ENCODE measurements around the gene SLC39A7.

The SLC39A7 gene

GRCh38 chr6:33175436-33176069, 25.1 kb upstream of the SLC39A7 start:
- H3K4me3 ChIP-seq (ENCODE audit: low read length, poor library complexity, severe bottlenecking): no peak overlapping the region
- H3K36me3 ChIP-seq (ENCODE audit: insufficient read depth, low read length): no peaks in the 10 kb centered on the region
- no peaks in the 10 kb centered on the region for H3K9me2 ChIP-seq (replicated peaks; ENCODE audit: low read depth, low read length)
- no peaks in the 10 kb centered on the region for H3F3A ChIP-seq (ENCODE audit: low read depth)
- no peaks in the 10 kb centered on the region for H4K20me1 ChIP-seq (ENCODE audit: insufficient read depth, low read length, poor library complexity, severe bottlenecking)
- peaks cover 27% of the 10 kb centered on the region for H3K27me3 ChIP-seq (ENCODE audit: insufficient read depth, low read length, poor library complexity, severe bottlenecking)
- H2AFZ ChIP-seq (ENCODE audit: low read length): no peak overlapping the region
- no peak for TF ChIP-seq EZH2phosphoT487 (IDR thresholded peaks at IDR 0.05; ENCODE audit: borderline replicate concordance)
- no peak for TF ChIP-seq CTCF (conservative IDR thresholded peaks at IDR 0.05; ENCODE audit: low read length)
- H3K9ac ChIP-seq (ENCODE audit: low read depth, low read length, poor library complexity, severe bottlenecking): no peak overlapping the region
- H3K4me2 ChIP-seq (ENCODE audit: low read depth, low read length, poor library complexity, severe bottlenecking): no peak overlapping the region
- H3K79me2 ChIP-seq (ENCODE audit: insufficient read depth, low read length): no peaks in the 10 kb centered on the region
- H3K4me1 ChIP-seq (ENCODE audit: insufficient read depth, low read length, poor library complexity, severe bottlenecking): no peaks in the 10 kb centered on the region
- H3K9me3 ChIP-seq (ENCODE audit: insufficient read depth, low read depth, low read length): no peaks in the 10 kb centered on the region

- no peaks in the 10 kb centered on the region for H3K9me2 ChIP-seq (replicated peaks; ENCODE audit: low read depth, low read length)
- H3K27me3 ChIP-seq (ENCODE audit: insufficient read depth, low read length, poor library complexity, severe bottlenecking): peaks cover 41% of the 10 kb centered on the region
- TF ChIP-seq CTCF (conservative IDR thresholded peaks at IDR 0.05; ENCODE audit: low read length) (no peak), EZH2phosphoT487 (IDR thresholded peaks at IDR 0.05; ENCODE audit: borderline replicate concordance) (no peak)
Measured at GRCh38 chr6:33176906-33177305, 23.8 kb upstream of the SLC39A7 start.

GRCh38 chr6:33177552-33178446, 22.9 kb upstream of the SLC39A7 start:
- Histone ChIP-seq H3F3A (ENCODE audit: low read depth) (no peaks in the 10 kb centered on the region), H3K27me3 (ENCODE audit: insufficient read depth, low read length, poor library complexity, severe bottlenecking) (peaks cover 50% of the 10 kb centered on the region), H3K9me2 (replicated peaks; ENCODE audit: low read depth, low read length) (no peaks in the 10 kb centered on the region), H4K20me1 (ENCODE audit: insufficient read depth, low read length, poor library complexity, severe bottlenecking) (no peaks in the 10 kb centered on the region), H3K36me3 (ENCODE audit: insufficient read depth, low read length) (no peaks in the 10 kb centered on the region), H3K9ac (ENCODE audit: low read depth, low read length, poor library complexity, severe bottlenecking) (no peak overlapping the region), H3K9me3 (ENCODE audit: insufficient read depth, low read depth, low read length) (no peaks in the 10 kb centered on the region), H2AFZ (ENCODE audit: low read length) (no peak overlapping the region), H3K4me2 (ENCODE audit: low read depth, low read length, poor library complexity, severe bottlenecking) (no peak overlapping the region), H3K79me2 (ENCODE audit: insufficient read depth, low read length) (no peaks in the 10 kb centered on the region), H3K4me1 (ENCODE audit: insufficient read depth, low read length, poor library complexity, severe bottlenecking) (peaks cover under 1% of the 10 kb centered on the region), H3K4me3 (ENCODE audit: low read length, poor library complexity, severe bottlenecking) (no peak overlapping the region)
- TF ChIP-seq CTCF (conservative IDR thresholded peaks at IDR 0.05; ENCODE audit: low read length): no peak
- TF ChIP-seq EZH2phosphoT487 (IDR thresholded peaks at IDR 0.05; ENCODE audit: borderline replicate concordance): no peak

More at GRCh38 chr6:33176906-33177305, 23.8 kb upstream of the SLC39A7 start:
- Histone ChIP-seq H4K20me1 (ENCODE audit: insufficient read depth, low read length, poor library complexity, severe bottlenecking) (no peaks in the 10 kb centered on the region), H3K9ac (ENCODE audit: low read depth, low read length, poor library complexity, severe bottlenecking) (no peak overlapping the region), H3F3A (ENCODE audit: low read depth) (no peaks in the 10 kb centered on the region), H3K36me3 (ENCODE audit: insufficient read depth, low read length) (no peaks in the 10 kb centered on the region), H3K79me2 (ENCODE audit: insufficient read depth, low read length) (no peaks in the 10 kb centered on the region), H3K9me3 (ENCODE audit: insufficient read depth, low read depth, low read length) (no peaks in the 10 kb centered on the region), H2AFZ (ENCODE audit: low read length) (no peak overlapping the region), H3K4me2 (ENCODE audit: low read depth, low read length, poor library complexity, severe bottlenecking) (no peak overlapping the region), H3K4me1 (ENCODE audit: insufficient read depth, low read length, poor library complexity, severe bottlenecking) (no peaks in the 10 kb centered on the region), H3K4me3 (ENCODE audit: low read length, poor library complexity, severe bottlenecking) (no peak overlapping the region)

Measured in Loucy (cell line).